Breast epithelium (tissue), 4 donors: ENCODE data around the gene TWIST1. TPM values are rescaled to one million over a fixed set of nuclear protein-coding genes. Genes with fewer than 3 reads are reported as not detected.
A peak's percentile ranks its signal among the peaks of the same experiment; 100 is the strongest.

Experiments
- DNase-seq, 2 donors: peaks; one replicate each; pipeline ENCODE4 v3.0.0-alpha.2; 2019; ENCODE audit warnings: low spot score in 2 of 2
- H3K27ac ChIP-seq, 2 donors: fragments of 200-600 bp; sonication (generic) in 1 of 2; one replicate each; pipeline ENCODE4 v1.5.1; 2016 to 2019; ENCODE audit warnings: mild to moderate bottlenecking in 1 of 2
- H3K27me3 ChIP-seq, 2 donors: fragments of 200-600 bp; sonication (generic) in 1 of 2; one replicate each; pipeline versions ENCODE4 v1.5.1 to v1.6.0; 2017 to 2019; ENCODE audit warnings: control low read depth in 1 of 2, mild to moderate bottlenecking in 1 of 2
- H3K36me3 ChIP-seq: fragments of 200-600 bp; one replicate; pipeline ENCODE4 v1.5.1; 2019
- H3K4me1 ChIP-seq, 2 donors: fragments of 200-600 bp; sonication (generic); one replicate each; pipeline ENCODE4 v1.5.1; 2016 to 2019; ENCODE audit warnings: control low read depth in 1 of 2
- H3K4me3 ChIP-seq, 3 donors: fragments of 200-600 bp; sonication (generic); 1 replicate in 2 of 3; 2 replicates in 1 of 3; pipeline ENCODE4 v1.5.1; 2016 to 2019; ENCODE audit warnings: mild to moderate bottlenecking in 3 of 3, moderate library complexity in 2 of 3
- H3K9me3 ChIP-seq, 2 donors: fragments of 200-600 bp; sonication (generic) in 1 of 2; one replicate each; pipeline ENCODE4 v1.5.1; 2016 to 2019; ENCODE audit warnings: control low read depth in 1 of 2
- POLR2A ChIP-seq: fragments of 450-650 bp; IDR thresholded peaks from one replicate; pipeline ENCODE4 v1.6.1; 2016; ENCODE audit warnings: antibody characterized with exemption, mild to moderate bottlenecking, moderate library complexity
- POLR2AphosphoS5 ChIP-seq, 3 donors: sonication (generic); formaldehyde crosslinking; IDR thresholded peaks; one replicate each; pipeline ENCODE4 v1.6.1; 2017; ENCODE audit warnings: antibody characterized with exemption in 3 of 3
- intact Hi-C: fragments of 100-400 bp; cut with DNase I; formaldehyde crosslinking; loops from one replicate; pipeline ENCODE4 v1.15.1; 2023; ENCODE audit warnings: low total_unique reads
- total RNA-seq, 3 donors: library from RNA; depleted of rRNA; stranded (reverse); fragments of >200 nt; gene quantifications; one replicate each; pipeline ENCODE4 v1.1.0, GENCODE V29; 2016
- TF ChIP-seq, protein P1 (sequence below), 3 donors: fragments of 450-650 bp; IDR thresholded peaks; one replicate each; pipeline ENCODE4 v1.5.1; 2016 to 2017; ENCODE audit warnings: antibody characterized with exemption in 3 of 3, mild to moderate bottlenecking in 3 of 3, moderate library complexity in 3 of 3

Gene TWIST1
- total RNA-seq: 10 to 100 TPM in 2 of 3 donors, 1 to 10 TPM in 1; 7.2 to 99.5 (median 60.0) TPM

- peaks cover 0 to 79% of the 10 kb centered on the region in 2 donors for H3K27me3 ChIP-seq
- intact Hi-C loops: no loop called here
- no peaks in the 10 kb centered on the region for H3K9me3 ChIP-seq
- H3K27ac ChIP-seq: peak within 1 kb of the TSS; percentile 69 to 92
- peak within 1 kb of the TSS; percentile 60 to 85 (median 84) for H3K4me3 ChIP-seq
- TF ChIP-seq, protein P1, sequence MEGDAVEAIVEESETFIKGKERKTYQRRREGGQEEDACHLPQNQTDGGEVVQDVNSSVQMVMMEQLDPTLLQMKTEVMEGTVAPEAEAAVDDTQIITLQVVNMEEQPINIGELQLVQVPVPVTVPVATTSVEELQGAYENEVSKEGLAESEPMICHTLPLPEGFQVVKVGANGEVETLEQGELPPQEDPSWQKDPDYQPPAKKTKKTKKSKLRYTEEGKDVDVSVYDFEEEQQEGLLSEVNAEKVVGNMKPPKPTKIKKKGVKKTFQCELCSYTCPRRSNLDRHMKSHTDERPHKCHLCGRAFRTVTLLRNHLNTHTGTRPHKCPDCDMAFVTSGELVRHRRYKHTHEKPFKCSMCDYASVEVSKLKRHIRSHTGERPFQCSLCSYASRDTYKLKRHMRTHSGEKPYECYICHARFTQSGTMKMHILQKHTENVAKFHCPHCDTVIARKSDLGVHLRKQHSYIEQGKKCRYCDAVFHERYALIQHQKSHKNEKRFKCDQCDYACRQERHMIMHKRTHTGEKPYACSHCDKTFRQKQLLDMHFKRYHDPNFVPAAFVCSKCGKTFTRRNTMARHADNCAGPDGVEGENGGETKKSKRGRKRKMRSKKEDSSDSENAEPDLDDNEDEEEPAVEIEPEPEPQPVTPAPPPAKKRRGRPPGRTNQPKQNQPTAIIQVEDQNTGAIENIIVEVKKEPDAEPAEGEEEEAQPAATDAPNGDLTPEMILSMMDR (IDR thresholded peaks at IDR 0.05): no peak
- TF ChIP-seq POLR2A: no peak
- peak; percentile 53 to 78 (median 69) for TF ChIP-seq POLR2AphosphoS5 (IDR thresholded peaks at IDR 0.05)
- H3K36me3 ChIP-seq: no peaks in the 10 kb centered on the region
- peak in 1 of 2 donors; percentile 22 for DNase-seq
- H3K4me1 ChIP-seq: no peaks in the 10 kb centered on the region
Observed at GRCh38 chr7:19117091-19117869, at the start of gene TWIST1. TWIST1 (minus strand) TSS chr7:19117636; CDS start chr7:19117321, 315 bp downstream.

DNA sequence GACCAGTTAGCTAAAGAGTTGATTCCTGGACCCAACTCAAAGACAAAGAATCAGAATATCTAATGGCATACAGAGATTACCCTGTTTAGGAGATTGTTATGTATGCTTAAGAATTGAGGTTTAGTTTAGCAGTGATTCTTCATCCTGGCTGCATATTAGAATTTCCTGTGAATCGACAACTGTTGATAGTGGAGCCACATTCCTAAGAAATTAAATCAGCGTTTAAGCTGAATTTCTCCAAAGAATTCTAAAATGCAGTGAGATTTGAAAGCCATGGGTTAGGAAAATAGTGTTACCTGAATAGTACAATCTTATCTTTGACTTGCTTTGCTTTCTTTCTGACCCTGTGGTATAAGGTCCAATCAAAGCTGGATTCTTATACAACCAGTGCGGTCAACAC is 44.2 kb upstream of the TWIST1 start:
- no peak for DNase-seq

GRCh38 chr7:19146699-19147098 is 29.3 kb upstream of the TWIST1 start:
- no peak for DNase-seq
- Histone ChIP-seq H3K4me1 (no peaks in the 10 kb centered on the region), H3K4me3 (no peak overlapping the region), H3K27ac (no peak overlapping the region), H3K27me3 (peaks cover 0 to 46% of the 10 kb centered on the region in 2 donors), H3K9me3 (no peaks in the 10 kb centered on the region), H3K36me3 (no peaks in the 10 kb centered on the region)
- intact Hi-C loops: no loop called here
- TF ChIP-seq, protein P1 (IDR thresholded peaks at IDR 0.05): no peak
- no peak for TF ChIP-seq POLR2A
- TF ChIP-seq POLR2AphosphoS5 (IDR thresholded peaks at IDR 0.05): no peak

More for the DNA sequence above, 44.2 kb upstream of the TWIST1 start:
- no peak overlapping the region for H3K27ac ChIP-seq
- no peaks in the 10 kb centered on the region for H3K36me3 ChIP-seq
- intact Hi-C loops: no loop called here
- H3K9me3 ChIP-seq: no peaks in the 10 kb centered on the region
- peaks cover 0 to 4% of the 10 kb centered on the region in 2 donors for H3K27me3 ChIP-seq
- TF ChIP-seq, protein P1 (IDR thresholded peaks at IDR 0.05): no peak
- TF ChIP-seq POLR2A: no peak
- TF ChIP-seq POLR2AphosphoS5 (IDR thresholded peaks at IDR 0.05): no peak
- H3K4me3 ChIP-seq: no peak overlapping the region
- no peaks in the 10 kb centered on the region for H3K4me1 ChIP-seq

DNA sequence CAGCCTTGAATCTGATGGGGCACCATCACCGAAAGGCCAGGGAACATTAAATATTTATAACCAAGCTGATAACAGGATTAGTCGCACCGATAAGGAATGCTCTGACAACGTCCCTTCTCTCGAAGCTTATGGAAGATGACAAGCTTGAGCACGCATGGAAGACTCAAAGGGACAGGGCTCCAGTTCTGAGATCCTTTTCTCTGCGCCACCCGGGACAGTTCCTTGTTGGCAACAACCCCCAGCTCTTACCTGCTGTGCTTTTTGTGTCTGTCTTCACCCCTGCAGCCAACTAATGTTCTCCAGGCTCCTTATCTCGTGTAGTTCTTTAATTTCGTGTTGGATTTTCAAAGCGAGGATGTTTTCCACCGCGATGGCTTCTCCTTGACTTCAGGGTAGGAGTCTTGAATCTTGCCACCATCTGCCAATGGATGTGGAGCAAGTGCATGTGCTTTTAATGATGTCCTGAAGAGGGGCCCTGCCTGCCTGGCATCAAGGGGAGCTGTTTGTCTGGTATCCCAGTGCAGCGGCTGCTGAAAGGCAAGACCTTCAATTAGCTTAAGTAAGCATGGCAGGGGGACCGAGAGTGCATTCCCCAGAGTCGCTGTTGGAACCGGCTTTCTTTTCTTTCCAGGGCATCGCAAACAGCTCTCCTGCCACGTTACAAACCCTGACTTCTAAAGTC is 28.1 kb upstream of the TWIST1 start:
- no peak for DNase-seq
- Histone ChIP-seq H3K36me3 (no peaks in the 10 kb centered on the region), H3K4me3 (peak overlapping the region in 2 of 3 donors; percentile 21 to 49), H3K27me3 (peaks cover 0 to 46% of the 10 kb centered on the region in 2 donors), H3K4me1 (no peaks in the 10 kb centered on the region), H3K27ac (no peak overlapping the region), H3K9me3 (no peaks in the 10 kb centered on the region)
- intact Hi-C loops: no loop called here
- TF ChIP-seq POLR2AphosphoS5 (IDR thresholded peaks at IDR 0.05) (no peak), POLR2A (no peak)
- TF ChIP-seq, protein P1 (IDR thresholded peaks at IDR 0.05): no peak
